HepG2 (cell line): ENCODE data around the gene CILP2. TPM values are rescaled to one million over a fixed set of nuclear protein-coding genes. Genes with fewer than 3 reads are reported as not detected.

Experiments used
- ATAC-seq: fragments of 200-7000 bp; cut with Tn5 transposase; 3 replicates; pipeline ENCODE4 v1.9.1; 2020; ENCODE audit warnings: mild to moderate bottlenecking, moderate library complexity
- BruUV-seq: library from RNA; stranded (reverse); fragments of 400-500 nt; replicated peaks from 2 replicates; lab custom pipeline; 2021; lab: Mats Ljungman, UMichigan
- CTCF ChIA-PET: fragments of 300-600 bp; formaldehyde crosslinking; extraction: SDS; loops from one replicate; lab custom pipeline; 2021; ENCODE audit warnings: low total read pairs, inconsistent platforms, low intra/inter-chr PET ratio; lab: Yijun Ruan, JAX
- POLR2A ChIA-PET: fragments of 350-600 bp; sonication (Branson Sonifier 250); formaldehyde crosslinking; loops from one replicate; lab custom pipeline; 2020; ENCODE audit warnings: antibody characterized with exemption, inconsistent platforms; lab: Yijun Ruan, JAX
- DNase-seq: peaks from one replicate; pipeline ENCODE4 v3.0.0-alpha.2; 2015; ENCODE audit warnings: low spot score
- FAIRE-seq: peaks from 3 replicates; lab custom pipeline; 2011; peaks lifted over from hg19 to GRCh38; lab: Jason Lieb, UNC
- H2AFZ ChIP-seq: one replicate; pipeline ENCODE4 v1.6.1; 2011; ENCODE audit warnings: low read length, inconsistent platforms
- H3K27ac ChIP-seq: fragments of 300-600 bp; 3 replicates; pipeline ENCODE4 v1.8.0; 2011; ENCODE audit warnings: mixed run types, mild to moderate bottlenecking, mixed read lengths, low read length, inconsistent platforms; ENCODE audit not compliant: insufficient read depth; ENCODE audit errors: extremely low read length
- H3K27me3 ChIP-seq, 2 experiments: fragments of 200-600 bp in 1 of 2; 2 replicates in 1 of 2; 3 replicates in 1 of 2; pipeline versions ENCODE4 v1.6.0 to v1.8.0; 2011; ENCODE audit warnings: low read length in 2 of 2, mild to moderate bottlenecking in 2 of 2, moderate library complexity in 2 of 2, inconsistent platforms in 1 of 2; ENCODE audit not compliant: insufficient read depth in 2 of 2, control insufficient read depth in 1 of 2
- H3K36me3 ChIP-seq, 2 experiments: fragments of 200-600 bp in 1 of 2; replicated peaks in 1 of 2; 2 replicates in 1 of 2; 3 replicates in 1 of 2; pipeline versions ENCODE4 v1.5.1 to v1.8.0; 2011; ENCODE audit warnings: low read length in 2 of 2, inconsistent platforms in 1 of 2; ENCODE audit not compliant: insufficient read depth in 2 of 2, control insufficient read depth in 1 of 2
- H3K4me1 ChIP-seq: 2 replicates; pipeline ENCODE4 v1.5.1; 2012; ENCODE audit warnings: low read length, inconsistent platforms; ENCODE audit not compliant: insufficient read depth
- H3K4me2 ChIP-seq: 2 replicates; pipeline ENCODE4 v1.6.0; 2011; ENCODE audit warnings: low read depth, low read length, inconsistent platforms
- H3K4me3 ChIP-seq, 3 experiments: fragments of 200-600 bp in 1 of 3; sonication (generic), shearing (Covaris generic) in 1 of 3; replicated peaks in 1 of 3; 2 replicates each; pipeline ENCODE4 v1.5.1; 2011 to 2016; ENCODE audit warnings: low read length in 3 of 3, inconsistent platforms in 2 of 3, low read depth in 2 of 3, mild to moderate bottlenecking in 2 of 3, control low read depth in 1 of 3, mixed read lengths in 1 of 3; ENCODE audit not compliant: insufficient read depth in 1 of 3
- H3K79me2 ChIP-seq: one replicate; pipeline ENCODE4 v1.6.1; 2011; ENCODE audit warnings: low read length, inconsistent platforms; ENCODE audit not compliant: insufficient read depth
- H3K9ac ChIP-seq: 2 replicates; pipeline ENCODE4 v1.6.0; 2011; ENCODE audit warnings: mild to moderate bottlenecking, low read depth, low read length, inconsistent platforms; ENCODE audit not compliant: insufficient read depth
- H3K9me3 ChIP-seq: 2 replicates; pipeline ENCODE4 v1.5.1; 2012; ENCODE audit warnings: mild to moderate bottlenecking, low read length
- H4K20me1 ChIP-seq: 2 replicates; pipeline ENCODE4 v1.6.0; 2011; ENCODE audit warnings: inconsistent platforms, mild to moderate bottlenecking, low read length, moderate library complexity; ENCODE audit not compliant: insufficient read depth
- AGO2 ChIP-seq: fragments of 200-400 bp; formaldehyde crosslinking; optimal IDR thresholded peaks from 2 replicates; pipeline ENCODE3; 2017; ENCODE audit warnings: mild to moderate bottlenecking, low read depth, low read length, moderate library complexity
- FOXC1 ChIP-seq: sonication (generic); formaldehyde crosslinking; IDR thresholded peaks from 2 replicates; pipeline ENCODE4 v1.8.0; 2022; ENCODE audit warnings: mild to moderate bottlenecking, missing genetic modification reagents, borderline replicate concordance
- HIVEP1 ChIP-seq: sonication (generic); formaldehyde crosslinking; IDR thresholded peaks from 2 replicates; pipeline ENCODE4 v1.4.0; 2020; ENCODE audit warnings: mild to moderate bottlenecking, missing genetic modification reagents
- WGBS: methylation state at CpG from one replicate; pipeline ENCODE4 v1.1.6; 2017; ENCODE audit warnings: low lambda C conversion rate; 5-methylcytosine and 5-hydroxymethylcytosine counted together
- in situ Hi-C: cut with HindIII; loops from 2 replicates; pipeline ENCODE4 v1.10.0; 2017; ENCODE audit warnings: low pct_unique_long_range_greater_than_20kb; ENCODE audit not compliant: extremely low pct_ligation_motif_present
- intact Hi-C: fragments of 100-400 bp; cut with micrococcal nuclease; formaldehyde crosslinking; loops from one replicate; pipeline ENCODE4 v1.10.0; 2022; ENCODE audit not compliant: unreplicated experiment
- polyA plus RNA-seq, 8 experiments: library from polyadenylated mRNA; depleted of rRNA in 3 of 8; stranded (reverse) in 7 of 8; unstranded in 1 of 8; fragments of >200 nt; fragmentation: Illumina TruSeq in 4 of 8; extraction: Trizol in 4 of 8; gene quantifications; 2 replicates each; pipeline versions ENCODE4 v1.2.1 to v1.2.3, GENCODE V29; 2011 to 2016; ENCODE audit warnings: low read depth in 4 of 8, missing spikeins in 1 of 8, mixed read lengths in 1 of 8; ENCODE audit not compliant: insufficient read depth in 1 of 8
- total RNA-seq, 5 experiments: library from RNA; depleted of rRNA; stranded (reverse); fragments of >200 nt; fragmentation: Illumina TruSeq; extraction: Trizol; gene quantifications; 2 replicates each; pipeline ENCODE4 v1.2.3, GENCODE V29; 2016; ENCODE audit warnings: low read depth in 1 of 5
- TF ChIP-seq, protein P1 (sequence below): sonication (generic); formaldehyde crosslinking; IDR thresholded peaks from 2 replicates; pipeline ENCODE4 v1.4.0; 2020; ENCODE audit warnings: missing genetic modification reagents
- TF ChIP-seq, protein P2 (sequence below): sonication (generic); formaldehyde crosslinking; IDR thresholded peaks from 2 replicates; pipeline ENCODE4 v1.8.0; 2022; ENCODE audit warnings: mild to moderate bottlenecking, missing genetic modification reagents; ENCODE audit not compliant: insufficient replicate concordance

CILP2 gene
- total and polyA plus RNA-seq, 2 of the 13 experiments (the other 11 are each of a cell fraction or from before 2014, with no cell fraction given), result 0.09 to 0.37 TPM

DNA sequence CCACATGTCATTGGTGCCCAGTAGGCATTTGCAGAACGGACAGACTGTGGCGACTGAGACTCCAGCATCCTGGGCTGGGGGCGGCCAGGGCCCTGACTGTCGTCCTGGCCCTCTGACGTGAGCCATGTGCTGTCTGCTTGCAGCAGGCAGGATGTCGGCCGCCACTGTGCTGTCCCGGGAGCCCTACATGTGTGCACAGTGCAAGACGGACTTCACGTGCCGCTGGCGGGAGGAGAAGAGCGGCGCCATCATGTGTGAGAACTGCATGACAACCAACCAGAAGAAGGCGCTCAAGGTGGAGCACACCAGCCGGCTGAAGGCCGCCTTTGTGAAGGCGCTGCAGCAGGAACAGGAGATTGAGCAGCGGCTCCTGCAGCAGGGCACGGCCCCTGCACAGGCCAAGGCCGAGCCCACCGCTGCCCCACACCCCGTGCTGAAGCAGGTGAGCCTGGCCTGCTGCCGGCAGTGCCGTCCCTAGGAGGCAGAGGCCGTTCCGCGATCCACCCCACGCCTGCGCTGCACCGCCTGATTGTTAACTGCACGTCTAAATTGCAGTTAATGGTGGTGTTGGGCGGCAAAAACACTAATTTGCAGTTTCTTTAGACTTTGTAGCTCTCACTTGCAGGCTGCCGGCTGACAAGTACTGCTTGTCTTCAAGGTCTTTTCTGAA is 37.0 kb upstream of the CILP2 start:
- no peak overlapping the region for H3K27ac ChIP-seq
- no peaks in the 10 kb centered on the region for H4K20me1 ChIP-seq
- no peaks in the 10 kb centered on the region for H3K9me3 ChIP-seq
- H3K27me3 ChIP-seq, result no peaks in the 10 kb centered on the region
- DNase-seq, result no peak
- intact Hi-C loops, result no loop called here
- H3K4me2 ChIP-seq, result no peak overlapping the region
- FAIRE-seq, result no peak
- H3K36me3 ChIP-seq, result peaks cover 28 to 90% of the 10 kb centered on the region in 2 experiments; a peak in 4 of 5 replicates
- TF ChIP-seq AGO2 (peak; percentile 38), HIVEP1 (no peak), FOXC1 (no peak)
- TF ChIP-seq, protein P1, sequence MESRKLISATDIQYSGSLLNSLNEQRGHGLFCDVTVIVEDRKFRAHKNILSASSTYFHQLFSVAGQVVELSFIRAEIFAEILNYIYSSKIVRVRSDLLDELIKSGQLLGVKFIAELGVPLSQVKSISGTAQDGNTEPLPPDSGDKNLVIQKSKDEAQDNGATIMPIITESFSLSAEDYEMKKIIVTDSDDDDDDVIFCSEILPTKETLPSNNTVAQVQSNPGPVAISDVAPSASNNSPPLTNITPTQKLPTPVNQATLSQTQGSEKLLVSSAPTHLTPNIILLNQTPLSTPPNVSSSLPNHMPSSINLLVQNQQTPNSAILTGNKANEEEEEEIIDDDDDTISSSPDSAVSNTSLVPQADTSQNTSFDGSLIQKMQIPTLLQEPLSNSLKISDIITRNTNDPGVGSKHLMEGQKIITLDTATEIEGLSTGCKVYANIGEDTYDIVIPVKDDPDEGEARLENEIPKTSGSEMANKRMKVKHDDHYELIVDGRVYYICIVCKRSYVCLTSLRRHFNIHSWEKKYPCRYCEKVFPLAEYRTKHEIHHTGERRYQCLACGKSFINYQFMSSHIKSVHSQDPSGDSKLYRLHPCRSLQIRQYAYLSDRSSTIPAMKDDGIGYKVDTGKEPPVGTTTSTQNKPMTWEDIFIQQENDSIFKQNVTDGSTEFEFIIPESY (CRISPR knock-in tag), result peak; percentile 69; the same call in 1 of the 2 replicates
- TF ChIP-seq, protein P2, sequence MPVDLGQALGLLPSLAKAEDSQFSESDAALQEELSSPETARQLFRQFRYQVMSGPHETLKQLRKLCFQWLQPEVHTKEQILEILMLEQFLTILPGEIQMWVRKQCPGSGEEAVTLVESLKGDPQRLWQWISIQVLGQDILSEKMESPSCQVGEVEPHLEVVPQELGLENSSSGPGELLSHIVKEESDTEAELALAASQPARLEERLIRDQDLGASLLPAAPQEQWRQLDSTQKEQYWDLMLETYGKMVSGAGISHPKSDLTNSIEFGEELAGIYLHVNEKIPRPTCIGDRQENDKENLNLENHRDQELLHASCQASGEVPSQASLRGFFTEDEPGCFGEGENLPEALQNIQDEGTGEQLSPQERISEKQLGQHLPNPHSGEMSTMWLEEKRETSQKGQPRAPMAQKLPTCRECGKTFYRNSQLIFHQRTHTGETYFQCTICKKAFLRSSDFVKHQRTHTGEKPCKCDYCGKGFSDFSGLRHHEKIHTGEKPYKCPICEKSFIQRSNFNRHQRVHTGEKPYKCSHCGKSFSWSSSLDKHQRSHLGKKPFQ (CRISPR knock-in tag), result no peak
- no peak overlapping the region for H3K9ac ChIP-seq
- in situ Hi-C loops, result no loop called here
- ATAC-seq, result no peak
- CTCF ChIA-PET, result no interaction called here
- H3K4me1 ChIP-seq, result no peaks in the 10 kb centered on the region
- no TSS peak for BruUV-seq
- no peak overlapping the region for H2AFZ ChIP-seq
- H3K4me3 ChIP-seq, result no peak overlapping the region
- WGBS, result 98% methylated on average over 17 of the region's 34 CpGs
- POLR2A ChIA-PET, result no interaction called here
- no peaks in the 10 kb centered on the region for H3K79me2 ChIP-seq
